ENCODE measurements around the gene DNAJC9.
"Not testable (repeated sequence)": the region's sequence is repeated elsewhere in the genome, so short reads cannot be mapped to it uniquely, and the experiment has no call there.

DNAJC9 gene, protein sequence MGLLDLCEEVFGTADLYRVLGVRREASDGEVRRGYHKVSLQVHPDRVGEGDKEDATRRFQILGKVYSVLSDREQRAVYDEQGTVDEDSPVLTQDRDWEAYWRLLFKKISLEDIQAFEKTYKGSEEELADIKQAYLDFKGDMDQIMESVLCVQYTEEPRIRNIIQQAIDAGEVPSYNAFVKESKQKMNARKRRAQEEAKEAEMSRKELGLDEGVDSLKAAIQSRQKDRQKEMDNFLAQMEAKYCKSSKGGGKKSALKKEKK

DNA sequence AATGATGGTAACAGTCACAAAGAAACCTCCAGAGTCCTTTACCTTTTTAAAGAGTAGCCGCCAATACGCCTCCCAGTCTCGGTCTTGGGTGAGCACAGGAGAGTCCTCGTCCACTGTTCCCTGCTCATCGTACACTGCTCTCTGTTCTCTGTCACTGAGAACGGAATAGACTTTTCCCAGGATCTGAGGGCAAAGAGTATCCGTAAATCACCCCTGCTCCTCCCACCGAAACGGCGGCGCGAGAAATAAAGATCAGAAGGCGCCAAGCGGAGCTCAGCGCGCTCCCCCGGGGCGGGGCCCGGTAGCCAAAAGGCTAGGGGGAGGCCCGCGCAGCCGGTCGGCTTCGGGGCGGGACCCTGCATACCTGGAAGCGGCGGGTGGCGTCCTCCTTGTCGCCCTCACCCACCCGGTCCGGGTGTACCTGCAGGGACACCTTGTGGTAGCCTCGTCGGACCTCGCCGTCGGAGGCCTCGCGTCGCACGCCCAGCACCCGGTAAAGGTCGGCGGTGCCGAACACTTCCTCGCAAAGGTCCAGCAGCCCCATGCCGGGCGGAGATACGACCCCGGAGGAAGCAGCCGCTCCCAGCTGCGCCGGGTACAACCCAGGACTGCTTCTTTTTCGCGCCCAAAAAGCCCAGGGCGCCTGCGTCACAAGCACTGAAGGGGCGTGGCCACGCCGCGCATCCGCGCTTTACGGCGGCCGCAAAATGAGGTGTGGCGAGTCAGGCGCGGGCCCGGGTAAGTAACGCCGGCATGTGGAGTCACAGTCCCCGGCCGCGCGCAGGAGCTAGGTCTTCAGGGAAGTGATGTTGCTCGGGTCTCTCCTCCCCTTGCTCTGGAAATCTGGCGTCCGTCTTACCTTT lies at the start of gene DNAJC9:
Gene DNAJC9 (minus strand): TSS at position 610 of the 863 bp plus-strand sequence. CDS start 66 bp downstream, at position 544.
- peak; percentile 96 for DNase-seq (ENCODE audit: low read depth)

DNA sequence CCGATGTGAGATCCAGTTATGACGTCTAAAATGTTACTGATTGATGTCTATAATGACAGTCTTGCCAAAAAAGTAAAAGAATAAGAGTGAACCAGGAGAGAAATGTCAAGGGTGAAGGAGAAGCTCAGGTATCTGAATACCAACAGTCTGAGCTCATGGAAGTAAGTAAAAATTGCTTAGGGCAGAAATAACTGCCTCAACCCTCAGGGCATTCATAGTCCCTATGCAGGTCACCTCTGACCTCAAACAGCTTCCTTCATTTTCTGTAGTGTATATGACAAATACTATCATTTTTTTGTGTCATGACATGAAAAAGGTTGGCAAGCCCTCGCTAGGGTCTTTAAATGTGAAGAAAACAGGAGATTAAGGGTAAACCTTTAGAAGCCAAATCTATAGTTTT lies 46.4 kb upstream of the DNAJC9 start:
- no peak for DNase-seq (ENCODE audit: low read depth)

DNA sequence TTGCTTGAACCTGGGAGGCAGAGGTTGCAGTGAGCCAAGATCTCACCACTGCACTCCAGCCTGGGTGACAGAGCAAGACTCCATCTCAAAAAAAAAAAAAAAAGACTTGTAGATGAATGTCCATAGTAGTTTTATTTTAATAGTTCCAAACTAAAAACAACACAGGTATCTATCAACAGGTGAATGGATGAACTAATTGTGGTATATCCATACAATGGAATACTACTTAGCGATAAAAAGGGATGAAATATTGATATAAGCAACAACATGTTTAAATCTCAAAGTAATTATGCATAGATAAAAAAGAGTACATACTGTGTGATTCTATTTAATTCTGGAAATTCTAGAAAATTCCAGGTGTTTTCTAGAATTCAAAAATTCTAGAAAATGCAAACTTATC lies 42.9 kb upstream of the DNAJC9 start:
- no peak for DNase-seq (ENCODE audit: low read depth)

DNA sequence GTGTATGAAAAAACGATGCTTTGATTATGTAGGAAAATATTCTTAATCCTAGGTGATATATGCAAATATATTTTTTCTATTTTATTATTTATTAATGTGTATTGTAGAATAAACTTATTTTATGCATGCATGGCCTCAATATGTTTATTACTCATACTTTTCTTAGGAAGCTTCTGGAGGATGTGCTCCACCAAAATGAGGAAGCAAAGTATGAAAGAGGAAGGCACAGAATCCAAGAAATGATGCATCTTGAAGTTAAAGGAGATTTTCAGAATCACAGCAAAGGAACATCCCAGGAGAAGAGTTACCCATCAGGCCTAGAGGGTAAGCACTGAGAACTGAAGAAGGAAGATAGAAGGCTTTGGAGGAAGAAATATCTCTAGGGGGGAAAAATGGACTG lies 40.4 kb upstream of the DNAJC9 start:
- no peak for DNase-seq (ENCODE audit: low read depth)

DNA sequence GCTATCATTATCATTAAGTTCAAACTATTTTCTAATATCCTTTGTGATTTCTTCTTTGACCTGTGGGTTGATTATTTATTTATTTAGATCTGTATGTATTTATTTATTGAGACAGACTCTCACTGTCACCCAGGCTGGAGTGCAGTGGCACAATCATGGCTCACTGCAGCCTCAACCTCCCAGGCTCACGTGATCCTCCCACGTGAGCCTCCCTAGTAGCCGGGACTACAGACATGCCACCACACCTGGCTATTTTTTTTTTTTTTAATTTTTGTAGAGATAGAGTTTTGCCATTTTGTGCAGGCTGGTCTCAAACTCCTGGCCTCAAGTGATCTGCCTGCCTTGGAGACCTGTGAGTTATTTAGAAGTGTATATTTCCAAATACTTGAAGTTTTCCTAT lies 34.0 kb upstream of the DNAJC9 start:
- no peak for DNase-seq (ENCODE audit: low read depth)

DNA sequence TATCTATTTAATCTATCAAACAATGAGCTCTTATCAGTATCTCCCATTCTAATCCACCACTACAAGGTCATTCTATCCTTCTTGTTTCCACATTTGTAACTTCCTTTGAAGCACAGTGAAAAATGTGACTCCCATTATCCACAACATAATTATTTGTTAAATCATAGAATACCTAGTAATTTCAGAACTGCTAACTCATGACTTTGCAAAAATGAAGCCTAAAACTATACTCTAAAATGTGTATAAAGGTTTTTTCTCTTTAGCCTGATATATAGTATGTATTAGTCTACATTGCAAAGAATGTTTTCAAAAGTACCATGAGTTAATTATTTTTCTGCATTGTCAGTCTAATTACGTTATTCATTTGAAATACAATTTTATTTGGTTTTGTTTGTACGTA lies 17.4 kb upstream of the DNAJC9 start:
- DNase-seq (ENCODE audit: low read depth), result no peak

DNA sequence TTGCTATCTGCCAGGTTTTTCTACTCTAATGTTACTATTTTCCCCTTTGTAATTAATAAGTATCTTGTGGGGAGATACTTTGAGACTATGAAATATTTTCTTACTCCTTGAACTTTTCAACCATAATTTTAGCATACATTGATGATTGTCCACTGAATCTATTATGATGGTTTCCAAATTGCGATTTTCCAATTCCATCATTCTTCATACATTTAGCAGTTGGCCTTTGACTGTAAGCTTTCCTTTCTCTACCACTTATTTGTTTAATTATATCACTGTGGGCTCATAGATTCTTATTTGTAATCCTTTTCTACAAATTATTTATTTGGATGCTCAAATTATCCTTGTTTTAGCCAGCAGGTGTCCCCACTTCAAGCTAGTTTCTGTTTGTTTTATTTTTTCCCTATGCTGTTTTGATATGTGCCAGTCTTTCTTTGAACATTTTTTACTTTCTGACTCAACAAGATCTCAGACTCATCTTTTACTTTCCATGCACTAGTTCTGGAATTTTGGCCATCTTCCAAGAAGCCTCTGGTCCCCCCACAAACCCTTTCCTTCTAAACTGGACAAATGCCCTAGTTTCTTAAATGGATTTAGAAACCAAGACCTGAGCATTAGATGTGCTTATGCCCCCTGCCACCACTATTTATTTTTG lies 16.8 kb upstream of the DNAJC9 start:
- no peak for DNase-seq (ENCODE audit: low read depth)

DNA sequence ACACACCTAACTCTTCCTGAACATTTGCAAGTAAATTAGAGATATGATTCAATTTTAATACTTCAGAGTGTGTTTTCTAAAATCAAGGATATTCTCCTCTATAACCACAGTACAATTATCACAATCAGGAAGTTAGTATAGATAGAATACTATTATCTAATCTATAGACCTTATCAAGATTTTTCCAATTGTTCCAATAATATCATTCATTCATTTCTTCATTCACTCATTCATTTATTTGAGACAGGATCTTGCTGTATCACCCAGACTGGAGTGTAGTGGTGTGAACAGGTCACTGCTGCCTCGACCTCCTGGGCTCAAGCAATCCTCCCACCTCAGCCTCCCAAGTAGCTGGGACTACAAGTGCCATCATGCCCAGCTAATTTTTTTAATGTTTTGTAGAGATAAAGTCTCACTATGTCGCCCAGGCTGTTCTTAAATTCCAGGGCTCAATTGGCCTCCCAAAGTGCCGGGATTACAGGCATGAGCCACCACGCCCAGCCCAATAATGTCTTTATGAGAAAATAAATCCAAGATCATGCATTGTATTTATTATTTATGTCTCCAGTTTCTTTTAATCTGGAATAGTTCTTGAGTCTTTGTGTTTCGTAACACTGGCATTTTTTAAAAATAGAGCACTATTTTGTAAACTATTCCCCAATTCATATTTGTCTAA lies 16.0 kb upstream of the DNAJC9 start:
- DNase-seq (ENCODE audit: low read depth), result no peak

DNA sequence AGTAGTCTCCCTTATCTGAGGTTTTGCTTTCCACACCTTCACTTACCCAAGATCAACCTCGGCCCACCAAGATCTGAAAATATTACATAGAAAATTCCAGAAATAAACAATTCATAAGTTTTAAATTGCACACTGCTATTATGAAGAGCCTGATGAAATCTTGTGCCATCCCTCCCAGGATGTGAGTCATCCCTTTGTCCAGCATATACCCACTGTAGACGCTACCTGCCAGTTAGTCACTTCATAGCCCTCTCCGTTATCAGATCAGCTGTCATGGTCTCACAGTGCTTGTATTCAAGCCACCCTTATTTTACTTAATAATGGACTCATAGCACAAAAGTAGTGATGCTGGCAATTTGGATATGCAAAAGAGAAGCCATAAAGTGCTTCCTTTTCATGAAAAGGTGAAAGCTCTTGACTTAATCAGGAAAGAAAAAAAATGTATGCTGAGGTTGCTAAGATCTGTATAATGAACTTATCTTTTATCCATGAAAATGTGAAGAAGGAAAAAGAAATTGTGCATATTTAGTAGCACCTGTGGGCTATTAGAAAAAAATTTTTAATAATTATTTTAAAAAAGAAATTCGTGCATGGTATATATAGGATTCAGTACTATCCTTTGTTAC lies 15.2 kb upstream of the DNAJC9 start:
- DNase-seq (ENCODE audit: low read depth), result no peak

DNA sequence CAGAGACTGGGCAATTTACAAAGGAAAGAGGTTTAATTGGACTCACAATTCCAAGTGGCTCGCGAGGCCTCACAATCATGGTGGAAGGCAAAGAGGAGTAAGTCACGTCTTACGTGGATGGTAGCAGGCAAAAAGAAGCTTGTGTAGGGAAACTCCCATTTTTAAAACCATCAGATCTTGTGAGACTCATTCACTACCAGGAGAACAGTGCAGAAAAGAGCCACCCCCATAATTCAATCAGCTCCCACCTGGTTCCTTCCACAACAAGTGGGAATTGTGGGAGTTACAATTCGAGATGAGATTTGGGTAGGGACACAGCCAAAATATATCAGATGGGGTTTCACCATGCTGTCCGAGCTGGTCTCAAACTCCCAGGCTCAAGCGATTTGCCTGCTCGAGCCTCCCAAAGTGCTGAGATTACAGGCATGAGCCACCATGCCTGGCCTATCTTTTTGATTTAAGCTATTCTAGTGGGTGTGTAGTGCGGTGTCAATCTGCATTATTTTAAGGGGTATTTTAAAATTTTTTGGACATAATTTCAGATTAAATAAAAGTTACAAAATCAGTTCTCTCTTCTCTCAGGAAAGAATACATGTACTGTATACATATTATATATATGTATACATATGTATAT lies 14.4 kb upstream of the DNAJC9 start:
- no peak for DNase-seq (ENCODE audit: low read depth)

DNA sequence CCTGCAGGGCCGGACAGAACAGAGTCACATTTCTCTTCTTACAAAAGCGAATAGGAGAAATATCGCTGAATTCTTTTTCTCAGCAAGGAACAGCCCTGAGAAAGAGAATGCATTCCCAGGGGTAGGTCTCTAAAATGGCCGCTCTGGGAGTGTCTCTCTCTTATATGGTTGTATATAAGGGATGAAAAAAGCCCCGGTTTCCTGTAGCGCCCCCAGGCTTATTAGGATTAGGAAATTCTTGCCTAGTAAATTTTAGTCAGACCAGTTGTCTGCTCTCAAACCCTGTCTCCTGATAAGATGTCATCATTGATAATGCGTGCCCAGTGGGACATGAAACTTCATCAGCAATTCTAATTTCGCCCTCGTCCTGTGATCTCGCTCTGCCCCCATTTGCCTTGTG lies 11.6 kb upstream of the DNAJC9 start:
- DNase-seq (ENCODE audit: low read depth), result not testable (repeated sequence)

DNA sequence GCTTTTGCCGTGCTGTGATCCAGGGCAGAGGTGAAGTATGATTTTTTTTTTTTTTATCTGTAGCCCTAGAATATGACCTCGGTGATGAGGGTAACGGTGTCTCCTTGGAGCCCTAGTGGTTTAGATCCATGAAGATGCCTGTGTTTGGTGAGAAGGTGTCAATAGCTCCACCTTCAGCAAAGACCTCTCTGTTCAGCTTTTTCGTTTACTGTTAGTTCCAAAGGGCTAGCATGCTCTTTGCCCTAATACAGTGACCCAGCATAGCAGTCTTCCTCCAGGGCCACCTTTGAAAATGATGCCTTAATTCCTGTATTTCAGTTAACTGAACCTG lies 6.1 kb upstream of the DNAJC9 start:
- DNase-seq (ENCODE audit: low read depth), result no peak

DNA sequence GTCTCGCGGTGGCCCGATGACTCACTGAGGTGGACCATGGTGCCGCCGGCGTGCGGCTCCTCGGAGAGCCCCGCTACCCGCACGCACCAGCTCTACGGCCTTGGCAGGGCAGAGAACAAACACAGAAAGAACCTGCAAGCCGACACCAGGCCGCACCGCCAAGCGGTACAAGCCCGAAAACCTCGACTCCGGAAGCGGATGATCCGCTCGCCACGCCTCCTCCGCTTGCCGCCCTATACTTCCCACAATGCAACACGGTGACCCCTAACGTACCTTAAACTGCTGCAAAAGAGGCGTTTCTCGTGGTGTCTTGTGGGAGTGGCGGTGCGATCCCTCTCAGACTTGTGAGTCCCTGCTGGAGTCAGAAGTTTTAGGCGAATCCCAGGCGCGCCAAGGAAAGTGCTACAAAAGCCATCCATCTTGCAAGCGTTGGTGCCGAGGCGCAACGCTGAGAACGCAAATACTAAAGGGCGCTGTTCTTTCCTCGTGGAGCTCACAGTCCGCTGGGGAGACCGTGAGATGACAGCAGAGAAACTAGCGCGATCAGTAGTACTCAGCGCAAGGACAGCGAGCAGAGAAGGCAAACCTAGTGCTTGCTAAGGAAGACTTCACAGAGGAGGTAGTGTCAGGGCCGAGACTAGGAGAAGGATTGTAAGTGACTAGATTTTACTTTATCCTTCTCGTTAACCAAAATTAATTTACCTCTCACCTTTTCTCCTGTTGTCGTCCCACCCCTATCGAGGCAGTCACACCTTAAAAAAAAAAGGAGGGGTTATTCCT lies 5.6 kb upstream of the DNAJC9 start, which contains the start of gene MRPS16:
Gene MRPS16 (minus strand): TSS at position 200 of the 780 bp plus-strand sequence. CDS start 162 bp downstream, at position 38.
- DNase-seq (ENCODE audit: low read depth), result peak; percentile 83

DNA sequence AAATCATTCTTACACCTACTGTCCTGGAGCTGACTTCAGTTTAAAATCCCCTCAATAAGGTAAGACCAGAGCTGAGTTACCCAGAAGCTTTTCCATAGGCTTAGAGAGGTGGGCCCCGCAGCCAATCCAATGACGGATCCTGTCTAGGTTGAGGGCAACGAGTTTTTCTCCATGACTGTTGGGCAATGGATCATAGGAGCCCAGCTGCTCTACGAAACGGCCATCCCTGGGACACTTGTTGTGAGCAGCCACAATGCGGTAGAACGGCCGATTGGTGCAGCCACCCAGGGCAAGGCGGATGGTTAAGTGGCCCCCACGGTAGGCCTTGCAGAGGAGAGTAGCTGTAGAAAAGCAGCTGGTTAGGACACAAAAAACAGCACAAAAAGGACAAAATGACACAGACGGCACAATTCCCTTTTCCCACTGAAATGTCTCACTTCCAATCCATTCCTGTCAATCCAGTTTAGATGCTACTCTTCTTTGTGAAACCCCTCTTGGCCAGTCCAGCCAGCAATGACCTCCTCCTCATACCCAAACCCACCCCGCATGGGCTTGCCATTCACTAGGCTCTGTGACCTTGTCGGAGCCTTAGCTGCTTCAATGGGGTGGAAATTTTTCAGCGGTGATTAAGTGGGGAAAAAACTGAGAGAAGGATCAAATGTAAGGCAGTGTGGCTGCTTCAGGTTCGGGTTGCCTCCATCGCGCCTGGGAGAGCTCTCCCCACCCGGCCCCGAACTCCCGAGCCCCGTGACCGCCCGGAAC lies 4.8 kb upstream of the DNAJC9 start:
- no peak for DNase-seq (ENCODE audit: low read depth)

DNA sequence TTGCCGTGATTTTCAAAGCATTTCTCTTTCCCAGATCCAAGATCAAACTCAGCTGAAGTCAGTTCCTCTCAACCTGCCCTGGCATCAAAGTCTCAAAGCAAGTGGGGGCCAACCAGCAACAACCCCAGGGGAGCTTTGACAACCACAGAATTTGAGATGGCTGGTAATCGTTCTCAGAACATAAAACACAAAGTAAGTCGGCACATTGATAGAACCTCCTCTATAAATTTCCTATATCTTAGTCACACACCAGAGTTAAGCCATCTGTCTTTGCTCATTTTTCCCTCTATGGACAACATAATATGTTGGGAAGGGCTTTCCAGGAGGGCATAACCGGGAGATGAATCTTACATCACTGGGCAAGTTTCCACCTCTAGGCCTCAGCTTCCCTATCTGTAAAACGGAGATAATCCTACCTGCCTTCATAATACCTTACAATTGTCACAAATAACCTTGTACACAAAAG lies 1.2 kb upstream of the DNAJC9 start:
- no peak for DNase-seq (ENCODE audit: low read depth)

DNA sequence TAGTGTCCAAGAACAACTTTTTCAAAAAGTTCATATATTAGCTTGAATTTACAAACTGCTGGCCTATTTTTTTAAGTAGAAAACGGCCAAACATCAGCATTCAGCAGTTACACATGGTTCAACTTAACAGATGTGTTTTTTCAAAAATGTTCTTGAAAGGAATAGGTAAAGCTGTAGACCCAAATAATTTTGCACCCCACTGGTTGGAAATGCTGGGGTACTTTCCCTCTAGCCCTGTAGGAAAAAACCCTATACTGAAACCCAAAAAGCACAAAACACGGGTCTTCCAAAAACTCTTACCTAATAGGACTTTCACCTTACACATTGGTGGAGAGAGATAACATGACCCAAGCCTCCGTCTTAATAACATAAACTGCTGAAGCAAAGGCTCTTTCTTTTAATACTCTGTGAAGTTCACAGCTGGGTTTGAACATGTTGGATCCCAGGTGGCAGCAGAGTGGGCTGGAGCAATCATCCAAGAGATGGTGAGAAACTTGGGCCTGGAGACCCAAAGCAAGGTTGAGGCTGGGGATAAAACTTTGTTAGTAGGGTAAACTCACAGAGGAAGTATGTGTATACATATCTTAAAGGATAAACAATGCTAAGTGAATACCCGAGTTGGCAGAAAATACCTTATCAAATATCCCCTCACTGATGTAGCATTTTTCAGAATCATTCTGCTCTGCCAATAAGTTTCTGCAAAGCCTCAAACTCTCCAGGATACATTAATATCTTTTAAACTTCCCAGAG lies 629 bp upstream of the DNAJC9 start:
- DNase-seq (ENCODE audit: low read depth), result no peak

DNA sequence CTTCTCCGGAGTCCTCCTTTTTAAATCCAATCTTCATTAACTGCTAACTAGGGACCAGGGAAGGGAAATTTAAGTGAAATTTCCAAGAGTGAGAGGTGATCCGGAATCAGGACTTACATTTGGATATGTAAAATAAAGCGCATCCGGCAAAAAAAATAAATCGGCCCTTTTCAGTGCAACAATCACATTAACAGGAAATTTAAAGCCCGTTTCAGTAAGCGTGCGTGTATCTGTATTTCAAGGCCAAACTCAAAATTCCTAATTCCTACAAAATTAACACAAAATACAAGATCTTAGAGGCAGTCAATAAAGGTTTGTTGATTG lies 771 bp downstream of the DNAJC9 start:
- no peak for DNase-seq (ENCODE audit: low read depth)

DNA sequence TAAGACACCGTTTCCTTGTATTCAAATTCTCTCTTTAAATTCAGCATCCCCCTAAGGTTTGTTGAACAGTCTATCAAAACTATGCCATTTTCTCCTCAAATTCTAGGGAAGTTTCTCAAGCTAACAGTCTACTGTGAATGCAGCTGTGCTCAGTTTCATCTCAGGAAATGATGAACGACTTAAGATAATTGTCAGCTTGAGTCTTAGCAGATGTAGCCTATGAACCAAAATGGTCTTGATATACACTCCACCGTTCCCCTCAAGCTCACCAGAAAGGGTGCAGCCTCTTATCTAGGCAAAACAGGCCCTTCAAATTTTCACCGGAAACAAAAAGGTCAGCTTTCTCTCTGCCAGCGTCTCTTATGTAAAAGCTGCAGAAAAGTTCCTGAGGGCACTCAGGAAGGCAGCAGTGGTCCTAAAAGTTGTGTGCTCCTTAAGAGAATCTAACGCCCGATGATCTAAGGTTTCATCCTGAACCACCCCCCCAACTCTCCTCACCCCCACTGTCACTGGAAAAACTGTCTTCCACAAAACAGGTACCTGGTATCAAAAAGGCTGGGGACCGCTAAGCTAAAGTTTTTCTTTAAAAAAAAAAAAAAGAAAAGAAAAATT lies 2.1 kb downstream of the DNAJC9 start:
- no peak for DNase-seq (ENCODE audit: low read depth)

DNA sequence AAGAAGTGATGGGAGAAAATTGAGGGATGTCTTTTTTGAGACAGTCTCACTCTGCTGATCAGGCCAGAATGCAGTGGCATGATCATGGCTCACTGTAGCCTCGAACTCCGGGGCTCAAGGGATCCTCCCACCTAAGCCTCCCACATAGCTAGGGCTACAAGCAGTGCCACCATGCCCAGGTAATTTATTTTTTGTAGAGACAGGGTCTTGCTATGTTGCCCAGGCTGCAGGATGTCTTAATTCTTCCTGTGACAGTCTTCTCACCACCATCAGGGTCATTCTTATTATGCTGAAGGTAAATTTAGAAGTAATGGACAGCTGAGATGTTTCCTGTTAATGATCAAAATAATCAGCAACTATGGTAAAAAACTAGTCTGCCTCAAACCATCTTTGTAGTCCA lies 7.1 kb downstream of the DNAJC9 start:
- DNase-seq (ENCODE audit: low read depth), result no peak

Data from stimulated activated CD8-positive, alpha-beta memory T cell treated with anti-CD3 and anti-CD28 coated beads, Interleukin-12 subunit alpha, Interleukin-12 subunit beta, amount 100 ng/mL, for 4 hours (primary cell).